GM13977 (cell line): ENCODE data around the gene CCDC83.
"Not testable (repeated sequence)": the region's sequence is repeated elsewhere in the genome, so short reads cannot be mapped to it uniquely, and the experiment has no call there.

Source experiments
- DNase-seq: peaks from one replicate; pipeline ENCODE4 v3.0.0; 2012; ENCODE audit warnings: low spot score
- CTCF ChIP-seq: IDR thresholded peaks from 2 replicates; pipeline ENCODE4 v1.5.1; 2012; ENCODE audit warnings: mild to moderate bottlenecking, control low read depth; ENCODE audit not compliant: insufficient read depth; ENCODE audit errors: extremely low read depth, missing control alignments
- in situ Hi-C: fragments of 300-500 bp; cut with MboI; formaldehyde crosslinking; loops from one replicate; pipeline ENCODE4 v1.12.0; 2022; ENCODE audit warnings: low sequenced_read_pairs, low pct_unique_long_range_greater_than_20kb, mixed read lengths, inconsistent platforms; ENCODE audit not compliant: unreplicated experiment

Gene CCDC83

GRCh38 chr11:85854557-85855340 is 434 bp upstream of the CCDC83 start:
- in situ Hi-C loops = loop anchor here (25.0 kb wide), 1 partner anchor 433 kb away; no protein-coding TSS in a partner anchor
- peak; percentile 93 for DNase-seq
- TF ChIP-seq CTCF = peak; percentile 87

- TF ChIP-seq CTCF = no peak
- in situ Hi-C loops = loop anchor here (25.0 kb wide), 1 partner anchor 430 kb away; no protein-coding TSS in a partner anchor
- DNase-seq = no peak
These were observed 1.9 kb downstream of the CCDC83 start for GRCh38 chr11:85857098-85857497.

GRCh38 chr11:85859541-85859940 is 4.4 kb downstream of the CCDC83 start:
- in situ Hi-C loops = loop anchor here (25.0 kb wide), 1 partner anchor 428 kb away; no protein-coding TSS in a partner anchor
- DNase-seq = not testable (repeated sequence)

GRCh38 chr11:85863855-85864254 is 8.7 kb downstream of the CCDC83 start:
- no peak for DNase-seq
- TF ChIP-seq CTCF = no peak
- in situ Hi-C loops = loop anchor here (25.0 kb wide), 1 partner anchor 423 kb away; no protein-coding TSS in a partner anchor

GRCh38 chr11:85866137-85866827 is 11.1 kb downstream of the CCDC83 start:
- DNase-seq = no peak
- TF ChIP-seq CTCF = no peak
- in situ Hi-C loops = loop anchor here (25.0 kb wide), 1 partner anchor 421 kb away; no protein-coding TSS in a partner anchor

- no peak for DNase-seq
- TF ChIP-seq CTCF = no peak
- in situ Hi-C loops = loop anchor here (25.0 kb wide), 1 partner anchor 420 kb away; no protein-coding TSS in a partner anchor
These were observed 12.6 kb downstream of the CCDC83 start for GRCh38 chr11:85867751-85868150.

GRCh38 chr11:85869781-85870180 is 14.6 kb downstream of the CCDC83 start:
- no peak for DNase-seq
- TF ChIP-seq CTCF = no peak
- in situ Hi-C loops = loop anchor here (25.0 kb wide), 1 partner anchor 418 kb away; no protein-coding TSS in a partner anchor
